GM19023 (cell line): ENCODE measurements around the gene CRTC2.

Source experiments
- ATAC-seq: cut with Tn5 transposase; IDR thresholded peaks from one replicate; pipeline ENCODE4 v1.9.1; 2021; ENCODE audit warnings: mild to moderate bottlenecking, moderate library complexity; ENCODE audit not compliant: unreplicated experiment

Gene CRTC2

DNA sequence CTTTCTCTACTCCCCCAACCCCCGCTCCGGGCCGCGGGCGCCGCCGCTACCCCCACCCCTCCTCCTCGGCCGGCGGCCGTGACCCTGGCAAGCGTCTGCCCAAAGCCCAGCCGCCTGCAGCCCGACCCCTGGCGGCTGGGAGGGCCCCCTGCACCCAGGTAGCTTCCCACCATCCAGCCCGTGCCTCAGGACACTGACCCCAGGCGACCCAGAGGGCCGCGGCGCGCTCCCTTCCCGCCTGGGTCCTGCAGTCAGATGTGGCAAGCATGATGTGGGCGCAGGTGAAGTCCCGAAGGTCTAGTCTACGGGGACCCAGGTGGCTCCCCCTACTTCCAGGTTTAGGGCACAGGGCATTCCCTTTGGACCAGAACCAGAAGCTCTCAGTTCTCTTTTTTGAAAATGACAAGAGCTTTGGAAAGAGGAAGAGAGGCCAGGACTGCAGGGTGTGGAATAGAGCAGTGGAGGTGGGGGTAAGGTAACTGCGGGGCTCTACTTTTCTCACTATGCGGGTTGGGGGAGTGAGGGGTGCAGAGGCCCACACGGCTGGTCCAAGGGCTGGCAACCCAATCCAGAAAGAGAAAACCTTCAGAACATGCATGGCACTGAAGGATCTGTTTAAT, 11.7 kb downstream of the CRTC2 start, which contains the start of gene DENND4B:
DENND4B (minus strand) TSS at position 97 of the 620 bp plus-strand sequence. CDS start 2,344 bp downstream, outside the sequence.
- ATAC-seq: peak; percentile 67

DNA sequence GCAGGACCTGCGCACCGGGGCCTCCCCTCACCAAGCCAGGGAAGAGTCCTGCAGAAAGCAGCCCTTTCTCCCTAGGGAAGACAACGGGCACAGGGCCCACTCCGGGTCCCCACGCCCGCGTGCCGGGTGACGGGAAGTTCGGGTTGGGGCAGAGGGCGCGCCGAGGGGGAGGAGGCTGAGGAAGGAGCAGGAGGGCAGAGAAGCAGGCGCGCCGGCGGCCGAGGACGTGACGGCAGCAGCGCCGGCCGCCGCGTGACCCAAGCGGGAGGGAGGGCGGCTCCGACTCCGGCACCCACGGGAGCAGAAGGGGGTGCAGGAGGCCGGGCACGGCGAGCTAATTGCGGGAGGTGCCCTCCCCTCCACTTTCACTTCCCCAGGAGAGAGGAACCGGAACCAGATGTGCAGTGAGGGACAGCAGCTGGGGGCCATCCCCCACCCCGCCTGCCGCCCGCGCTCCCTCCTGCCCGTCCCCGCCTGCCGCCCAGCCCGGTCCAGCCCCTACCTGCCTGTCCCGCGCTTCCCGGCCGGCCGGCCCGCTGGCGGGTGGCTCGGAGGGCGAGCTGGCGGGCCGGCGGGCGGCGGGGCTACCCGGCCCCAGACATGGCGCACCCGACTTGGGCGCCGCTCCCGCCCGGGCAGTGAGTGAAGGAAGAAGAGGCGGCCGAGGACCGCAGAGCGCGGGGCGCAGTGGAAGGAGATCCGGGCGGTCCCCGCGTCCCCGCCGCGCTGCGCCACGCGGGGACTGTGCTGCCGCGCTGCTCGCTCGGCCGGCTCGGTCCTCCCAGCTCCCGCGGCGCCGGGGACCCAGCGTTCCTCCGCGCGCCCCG, 12.4 kb downstream of the CRTC2 start:
- ATAC-seq: peak; percentile 71

DNA sequence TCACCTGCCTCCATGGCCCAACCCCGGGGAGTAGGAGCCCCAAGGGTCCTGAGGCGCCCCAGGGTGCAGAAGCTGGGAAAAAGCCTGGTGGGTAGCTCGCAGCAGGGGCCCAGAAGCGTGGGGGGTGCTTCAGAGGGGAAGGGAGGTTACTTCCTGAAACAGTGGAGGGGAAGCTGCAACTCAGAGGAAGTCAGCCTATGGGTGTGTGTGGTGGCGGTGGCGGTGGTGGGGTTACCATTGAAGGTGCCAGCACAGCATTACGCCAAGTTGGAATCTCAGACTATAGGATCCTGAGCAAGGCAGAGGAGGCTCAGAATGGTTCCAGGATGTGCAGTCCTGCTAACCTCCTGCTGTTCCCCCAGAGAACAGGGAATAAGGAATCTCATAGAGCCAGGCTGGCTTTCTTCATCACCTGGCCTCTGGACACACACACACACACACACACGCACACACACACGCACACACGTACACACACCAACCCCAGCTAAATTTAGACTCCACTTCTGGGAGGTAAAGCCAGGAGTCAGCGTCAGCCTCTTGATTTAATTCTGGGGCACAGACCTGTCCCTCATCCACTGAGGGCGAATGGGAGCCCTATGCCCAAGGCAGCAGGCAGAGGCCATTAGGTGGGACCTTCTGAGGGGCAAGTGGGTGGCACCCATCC, 13.1 kb downstream of the CRTC2 start:
- ATAC-seq: peak; percentile 8

DNA sequence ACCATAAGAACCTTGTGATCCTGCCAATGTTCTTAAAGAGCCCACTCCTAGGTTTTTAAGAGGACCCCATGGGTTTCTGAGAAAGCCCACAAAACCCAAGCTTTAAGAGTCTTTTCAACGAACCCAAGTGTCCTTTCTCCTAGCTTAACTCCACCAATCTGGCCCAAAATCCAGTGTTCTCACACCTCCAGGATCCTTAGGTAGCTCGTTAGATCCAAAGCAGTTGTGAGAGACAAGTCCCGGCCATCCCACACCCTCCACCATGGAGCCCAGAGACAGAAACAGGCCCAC, 13.6 kb downstream of the CRTC2 start:
- ATAC-seq: no peak

DNA sequence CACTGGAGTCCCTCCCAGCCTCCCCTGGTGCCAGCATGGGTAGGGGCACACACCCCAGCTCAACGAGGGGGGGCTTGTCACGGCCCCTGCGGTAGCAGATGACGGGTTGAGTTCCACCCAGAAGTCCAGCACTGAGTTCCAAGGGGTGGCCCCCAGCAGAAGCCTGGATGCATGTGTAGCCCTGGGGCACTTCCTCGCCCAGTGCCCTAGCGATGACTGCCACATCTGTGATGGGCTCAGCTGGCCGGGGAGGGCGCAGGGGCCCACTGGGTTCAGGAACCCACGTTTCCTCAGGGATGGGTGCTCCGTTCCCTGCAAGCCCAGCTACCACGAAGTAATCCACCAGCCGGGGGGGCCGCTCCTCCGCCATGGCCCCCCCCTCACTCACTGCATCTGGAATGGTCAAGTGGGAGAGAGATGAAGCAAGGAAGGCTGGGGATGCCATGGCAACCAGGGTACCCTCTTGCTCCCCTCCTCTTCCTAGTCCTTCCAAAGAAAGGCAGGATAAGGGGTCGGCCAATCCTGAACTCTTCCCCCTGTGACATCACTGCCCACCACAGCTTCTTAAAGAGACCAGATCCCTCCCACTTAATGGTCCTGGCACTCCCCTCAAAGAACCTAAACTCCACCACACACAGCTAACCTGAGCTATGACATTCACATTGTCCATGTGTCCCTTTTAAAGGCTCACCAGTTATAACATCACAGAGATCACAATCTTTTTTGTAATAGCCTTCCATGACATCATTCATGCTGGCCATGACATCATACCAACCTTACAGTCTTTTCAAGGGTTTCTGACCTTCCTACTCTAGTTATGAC, 14.2 kb downstream of the CRTC2 start:
- ATAC-seq: no peak

DNA sequence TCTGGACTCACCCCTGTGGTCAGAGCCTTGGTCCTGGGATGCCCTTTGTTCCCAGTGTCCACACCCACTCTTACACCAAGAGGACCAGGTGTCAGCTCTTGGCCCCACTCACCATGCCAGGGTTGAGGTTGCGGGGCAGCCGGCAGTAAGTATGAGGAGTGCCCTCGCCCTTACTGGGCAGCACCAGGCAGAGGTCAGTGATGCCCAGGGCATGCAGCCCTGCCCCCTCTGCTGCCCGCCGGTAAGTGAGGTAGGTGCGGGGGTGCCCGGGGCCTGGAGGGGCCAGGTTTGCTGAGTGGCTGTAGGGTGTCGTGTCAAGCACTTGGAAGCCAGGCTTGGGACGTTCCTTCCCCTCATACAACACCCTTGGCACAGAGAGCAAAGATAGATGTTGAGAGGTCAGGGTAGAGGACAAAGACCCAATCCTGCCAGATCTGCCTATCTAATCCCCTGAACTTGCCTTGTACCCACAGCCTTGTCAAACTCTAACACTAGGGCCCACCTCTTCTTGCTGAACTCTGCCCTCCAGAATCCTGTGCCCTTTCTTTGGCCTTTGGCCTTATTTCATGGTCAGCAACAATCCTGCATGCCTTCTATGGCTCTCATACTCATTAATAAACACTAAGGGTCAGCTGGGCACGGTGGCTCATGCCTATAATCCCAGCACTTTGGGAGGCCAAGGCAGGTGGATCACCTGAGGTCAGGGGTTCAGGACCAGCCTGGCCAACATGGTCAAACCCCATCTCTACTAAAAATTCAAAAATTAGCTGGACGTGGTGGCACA, 15.5 kb downstream of the CRTC2 start:
- ATAC-seq: no peak

DNA sequence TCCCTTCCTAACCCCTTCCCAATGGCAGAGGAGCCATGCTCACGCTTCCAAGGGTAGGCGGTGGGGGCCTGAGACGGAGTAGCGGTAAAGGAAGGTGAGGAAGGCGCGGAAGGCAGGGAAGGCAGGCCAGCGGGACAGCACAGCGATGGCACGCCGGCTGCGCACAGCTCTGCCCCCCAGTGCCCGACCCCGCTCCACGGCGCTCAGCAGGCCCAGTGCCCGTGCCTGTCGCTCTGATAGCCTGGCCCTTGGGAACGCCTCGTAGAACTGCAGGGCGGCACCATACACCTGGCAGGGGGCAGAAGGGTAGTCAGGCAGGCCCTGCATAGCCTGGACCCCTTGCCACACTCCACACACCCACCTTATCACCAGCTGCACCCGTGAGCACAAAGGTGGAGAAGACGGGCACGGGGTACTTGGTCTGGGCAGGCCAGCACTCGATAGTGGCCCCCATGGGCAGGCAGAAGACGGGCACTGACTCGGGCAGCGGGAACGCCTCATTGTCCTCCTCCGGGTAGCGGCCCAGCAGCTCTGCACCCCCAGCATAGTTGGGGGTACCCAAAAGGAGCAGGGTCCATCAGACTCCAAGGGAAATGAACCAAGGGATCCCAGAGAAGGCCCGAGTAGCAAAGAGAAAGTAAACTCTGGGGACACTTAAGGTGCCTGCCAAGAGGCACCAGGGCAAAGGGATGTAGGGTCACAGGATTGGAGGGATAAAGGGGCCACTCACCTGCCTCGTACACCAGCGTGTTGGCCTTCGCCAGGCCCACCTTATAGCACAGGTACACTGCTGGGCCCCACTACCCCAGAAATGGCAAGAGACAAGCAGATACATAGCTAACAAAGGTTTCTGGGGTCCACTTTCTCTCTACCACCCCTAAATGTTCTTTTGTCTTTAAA, 16.3 kb downstream of the CRTC2 start:
- no peak for ATAC-seq

DNA sequence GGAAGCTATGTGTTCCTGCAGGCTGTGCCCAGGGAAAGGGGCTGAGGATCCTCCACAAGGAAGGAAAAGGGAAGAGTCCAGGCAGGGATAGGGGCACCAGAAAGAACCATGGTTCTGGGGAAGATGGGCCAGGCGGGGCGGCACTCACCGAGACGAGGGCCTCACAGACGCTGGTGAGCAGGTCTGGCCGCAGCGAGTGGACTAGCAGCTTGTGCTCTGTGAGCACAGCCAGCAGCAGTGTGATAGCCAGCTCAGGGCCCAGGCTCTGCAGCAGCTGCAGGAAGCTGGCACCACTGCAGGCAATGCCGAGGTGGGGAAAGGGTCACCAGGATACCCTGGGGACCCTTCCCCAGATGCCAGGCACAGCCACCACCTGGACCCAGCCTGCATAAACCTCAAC, 17.7 kb downstream of the CRTC2 start:
- no peak for ATAC-seq

DNA sequence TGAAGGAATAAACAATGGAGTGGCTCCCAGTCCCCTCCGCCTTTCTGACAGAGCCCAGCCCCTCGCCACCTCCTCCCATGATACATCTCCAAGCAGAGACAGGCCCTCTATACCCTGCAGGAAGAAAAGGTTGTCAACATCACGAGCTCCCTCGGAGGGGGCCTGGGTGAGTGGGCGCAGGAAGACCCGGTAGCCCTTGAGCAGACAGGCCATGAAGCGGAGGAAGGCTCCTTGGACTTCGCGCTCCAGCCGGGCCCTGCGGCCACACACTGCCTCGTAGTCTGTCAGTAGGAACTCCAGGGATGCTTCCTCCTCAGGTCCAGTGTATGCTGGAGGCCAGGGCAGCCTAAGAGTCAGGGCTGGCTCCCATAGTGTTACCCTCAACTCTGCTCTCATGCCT, 18.9 kb downstream of the CRTC2 start:
- no peak for ATAC-seq

DNA sequence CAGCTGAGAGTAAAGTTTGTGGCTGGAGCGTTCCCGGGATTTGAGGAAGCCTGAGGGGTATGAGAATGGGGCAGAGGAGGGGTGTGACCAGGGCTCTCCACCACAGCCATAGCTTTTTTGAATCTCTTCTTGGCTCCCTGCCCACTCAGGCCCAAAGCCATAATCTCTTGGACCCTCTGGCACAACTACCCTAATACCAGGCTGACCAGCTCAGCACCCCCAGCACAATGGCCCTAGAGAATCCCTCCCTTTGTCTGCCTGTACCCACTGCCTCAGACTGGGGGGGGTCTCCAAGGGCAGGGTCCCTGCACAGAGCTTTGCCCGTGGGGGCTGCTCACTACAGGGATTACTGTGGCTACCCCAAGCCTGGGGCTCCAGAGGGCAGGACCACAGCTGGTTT, 19.4 kb downstream of the CRTC2 start:
- ATAC-seq: no peak

DNA sequence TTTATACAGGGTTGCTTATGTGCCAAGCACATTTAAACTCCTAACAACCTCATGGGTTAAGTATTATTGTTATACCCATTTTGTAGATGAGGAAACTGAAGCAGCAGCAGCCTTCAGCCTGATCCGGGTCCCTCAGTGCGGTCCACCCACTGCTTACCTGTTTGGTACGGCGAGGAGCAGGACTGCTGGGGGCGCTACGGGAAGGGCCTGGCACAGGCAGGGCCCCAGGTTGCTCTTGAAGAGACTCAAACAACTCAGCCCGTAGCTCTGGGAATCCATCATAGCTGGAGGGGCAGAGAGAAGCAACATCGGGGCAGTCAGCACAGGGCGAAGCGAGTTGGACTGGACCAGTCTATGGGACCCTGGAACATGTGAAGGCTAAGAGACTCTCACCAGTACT, 21.1 kb downstream of the CRTC2 start:
- no peak for ATAC-seq

DNA sequence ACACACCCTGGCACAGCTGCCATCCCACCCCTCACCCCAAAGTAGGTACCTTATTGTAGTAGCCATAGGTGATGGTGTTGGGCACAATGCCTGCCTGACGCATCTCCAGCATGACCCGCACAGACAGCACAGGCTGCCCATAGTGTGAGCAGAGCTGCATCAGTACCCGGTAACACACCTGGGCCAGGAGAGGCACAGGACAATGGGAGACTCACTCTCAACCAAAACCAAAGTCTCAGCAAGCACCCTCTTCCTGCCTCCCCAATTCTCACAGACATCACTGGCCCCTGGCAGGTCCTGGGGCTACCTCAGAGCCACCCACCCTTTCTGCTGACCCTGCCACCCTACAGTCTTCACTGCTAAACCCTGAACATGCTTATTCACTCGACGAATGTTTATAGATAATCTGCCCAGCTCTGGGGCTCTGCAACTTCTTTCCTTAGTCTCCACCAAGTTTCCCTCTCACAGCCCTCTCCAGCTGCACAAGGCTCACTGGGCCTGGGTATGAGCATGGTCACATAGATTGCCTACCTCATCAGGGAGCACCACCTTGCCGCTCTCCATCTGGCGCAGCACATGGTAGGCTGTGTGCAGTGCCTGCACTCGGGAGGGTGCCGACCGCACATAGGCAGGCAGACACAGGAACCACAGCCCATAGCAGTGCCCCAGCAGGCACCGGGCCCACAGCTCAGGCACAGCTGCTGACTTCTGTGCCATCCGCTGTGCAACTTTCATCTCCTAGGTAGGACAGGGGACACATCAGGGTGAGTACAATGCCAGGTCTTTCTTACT, 22.2 kb downstream of the CRTC2 start:
- ATAC-seq: no peak

DNA sequence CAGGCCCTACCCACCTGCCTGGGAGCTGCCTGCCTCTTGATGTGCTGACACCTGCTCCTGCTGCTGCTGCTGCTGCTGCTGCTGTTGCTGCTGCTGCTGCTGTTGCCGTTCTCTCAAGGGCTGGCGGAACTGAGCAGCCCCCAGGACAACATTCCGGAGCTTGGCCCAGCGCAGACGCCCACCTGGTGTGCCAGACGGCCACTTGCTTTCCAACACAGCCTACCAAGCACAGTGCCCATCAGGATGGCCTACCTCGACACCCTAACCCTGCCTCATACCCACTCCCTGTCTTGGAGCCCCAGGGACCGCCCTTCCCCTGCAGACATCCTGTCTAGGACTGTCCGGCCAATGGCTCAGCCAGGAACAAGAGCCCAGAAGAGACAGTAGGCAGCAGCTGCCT, 23.7 kb downstream of the CRTC2 start:
- no peak for ATAC-seq

DNA sequence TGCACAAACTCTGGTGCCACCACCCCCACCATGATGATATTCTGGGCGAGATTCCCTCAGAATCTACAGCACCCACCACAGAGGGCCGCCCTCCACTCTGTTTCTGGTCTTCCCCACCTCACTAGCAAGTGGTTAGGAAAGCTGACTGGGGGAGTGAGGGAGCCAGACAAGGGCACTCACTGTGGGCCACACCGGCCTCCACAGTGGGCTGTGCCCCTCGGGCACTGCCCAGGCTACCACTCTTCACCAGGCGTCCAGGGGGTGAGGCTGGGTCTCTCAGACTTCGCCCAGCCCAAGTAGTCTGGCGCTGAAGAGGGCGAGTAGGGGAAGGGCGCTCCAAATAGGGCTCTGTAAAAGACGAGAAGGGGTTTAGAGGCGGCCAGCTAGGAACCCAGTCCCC, 24.5 kb downstream of the CRTC2 start:
- no peak for ATAC-seq

DNA sequence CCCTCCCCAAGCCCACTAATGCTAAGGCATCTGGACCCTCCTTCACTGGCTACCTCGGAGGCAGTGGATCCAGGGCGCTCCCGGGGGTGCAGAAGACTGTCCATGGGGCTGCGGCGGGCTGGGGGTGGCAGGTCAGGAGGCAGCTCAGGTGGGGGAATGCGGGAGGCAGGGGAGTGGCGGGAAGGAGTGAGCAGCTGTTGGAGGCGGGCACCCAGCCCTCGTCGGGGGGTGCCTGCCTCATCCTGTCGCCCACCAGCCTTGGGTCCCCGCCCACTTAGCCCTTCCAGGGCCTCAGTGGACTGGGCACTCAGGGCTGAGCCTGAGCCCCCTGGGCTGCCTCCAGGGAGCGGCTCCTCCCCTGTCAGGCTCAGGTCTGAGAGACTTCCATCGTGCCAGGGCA, 25.0 kb downstream of the CRTC2 start:
- ATAC-seq: no peak

DNA sequence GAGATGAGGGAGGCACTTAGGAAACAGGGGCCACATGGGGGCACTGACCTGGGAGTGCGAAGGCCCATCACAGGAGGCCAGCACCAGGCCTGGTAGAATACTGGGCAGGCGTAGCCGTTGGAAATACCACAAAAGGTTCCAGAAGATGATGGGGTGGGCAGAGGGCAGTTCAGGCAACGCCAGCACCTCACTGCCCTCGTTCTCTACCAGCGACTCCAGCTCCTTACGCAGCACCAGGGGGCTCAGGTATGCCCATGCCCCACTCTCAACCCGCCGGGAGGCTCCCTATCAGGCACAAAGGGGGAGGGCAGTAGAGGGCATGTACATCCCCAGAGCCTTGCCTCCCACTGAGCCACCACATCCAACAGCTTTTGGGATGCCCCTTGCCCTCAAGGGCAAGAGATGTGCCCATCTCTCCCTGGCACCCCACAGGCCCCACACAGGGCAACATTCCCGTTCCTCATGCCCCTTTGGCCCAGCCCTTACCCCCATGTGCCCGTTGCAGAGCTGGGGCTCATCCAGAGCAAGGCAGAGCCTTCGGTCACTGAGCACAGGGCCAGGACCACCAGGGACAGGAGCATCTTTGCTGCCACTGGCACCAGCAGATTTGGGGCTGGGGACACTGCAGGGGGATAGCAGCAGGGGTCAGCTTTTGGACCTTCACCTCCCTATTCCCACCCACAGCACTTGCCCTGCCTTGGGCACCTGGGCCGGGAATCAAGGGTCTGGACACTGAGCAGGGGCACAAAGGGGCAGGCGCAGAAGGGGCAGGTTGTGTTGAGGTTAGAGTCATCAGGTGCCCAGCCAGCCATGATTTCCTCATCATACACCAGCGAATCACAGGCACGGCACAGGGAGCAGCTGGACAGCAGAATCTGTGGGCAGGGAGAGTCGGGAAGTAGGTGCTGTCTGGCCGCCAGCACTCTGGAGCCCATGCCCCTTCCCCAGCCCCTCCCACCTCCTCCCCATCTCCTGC, 26.0 kb downstream of the CRTC2 start:
- no peak for ATAC-seq
